Measurements from ENCODE around the gene IRF5. TPM values are rescaled to one million over a fixed set of nuclear protein-coding genes. Genes with fewer than 3 reads are reported as not detected.

The IRF5 gene
- total RNA-seq, 1 donor from 2014 or later = 0.36 TPM

- TF ChIP-seq, protein P1, sequence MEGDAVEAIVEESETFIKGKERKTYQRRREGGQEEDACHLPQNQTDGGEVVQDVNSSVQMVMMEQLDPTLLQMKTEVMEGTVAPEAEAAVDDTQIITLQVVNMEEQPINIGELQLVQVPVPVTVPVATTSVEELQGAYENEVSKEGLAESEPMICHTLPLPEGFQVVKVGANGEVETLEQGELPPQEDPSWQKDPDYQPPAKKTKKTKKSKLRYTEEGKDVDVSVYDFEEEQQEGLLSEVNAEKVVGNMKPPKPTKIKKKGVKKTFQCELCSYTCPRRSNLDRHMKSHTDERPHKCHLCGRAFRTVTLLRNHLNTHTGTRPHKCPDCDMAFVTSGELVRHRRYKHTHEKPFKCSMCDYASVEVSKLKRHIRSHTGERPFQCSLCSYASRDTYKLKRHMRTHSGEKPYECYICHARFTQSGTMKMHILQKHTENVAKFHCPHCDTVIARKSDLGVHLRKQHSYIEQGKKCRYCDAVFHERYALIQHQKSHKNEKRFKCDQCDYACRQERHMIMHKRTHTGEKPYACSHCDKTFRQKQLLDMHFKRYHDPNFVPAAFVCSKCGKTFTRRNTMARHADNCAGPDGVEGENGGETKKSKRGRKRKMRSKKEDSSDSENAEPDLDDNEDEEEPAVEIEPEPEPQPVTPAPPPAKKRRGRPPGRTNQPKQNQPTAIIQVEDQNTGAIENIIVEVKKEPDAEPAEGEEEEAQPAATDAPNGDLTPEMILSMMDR (IDR thresholded peaks at IDR 0.05; ENCODE audit: insufficient read depth, low read depth, low read length) = no peak
- TF ChIP-seq EZH2 (IDR thresholded peaks at IDR 0.05; ENCODE audit: insufficient read depth, low read length) = peak; percentile 78
- Histone ChIP-seq H3K79me2 (ENCODE audit: insufficient read depth, low read length) (no peaks in the 10 kb centered on the region), H3K4me3 (ENCODE audit: insufficient read depth, low read depth, low read length) (peak overlapping the region; percentile 53), H3K4me2 (ENCODE audit: low read length) (peak overlapping the region; percentile 83), H4K20me1 (ENCODE audit: insufficient read depth, low read length) (no peaks in the 10 kb centered on the region), H2AFZ (ENCODE audit: low read depth, low read length) (peak overlapping the region; percentile 61), H3K27me3 (ENCODE audit: insufficient read depth, low read length) (peaks cover 33% of the 10 kb centered on the region), H3K36me3 (ENCODE audit: insufficient read depth, low read length) (no peaks in the 10 kb centered on the region), H3K4me1 (ENCODE audit: insufficient read depth, low read length) (peaks cover 6% of the 10 kb centered on the region), H3K27ac (ENCODE audit: low read depth, low read length) (no peak overlapping the region), H3K9ac (ENCODE audit: low read length) (peak overlapping the region; percentile 47), H3K9me3 (ENCODE audit: insufficient read depth, low read depth, low read length) (no peaks in the 10 kb centered on the region)
- FAIRE-seq (no peak), DNase-seq (ENCODE audit: low read depth) (peak; percentile 25)
- Mint-ChIP-seq H3K27me3 (ENCODE audit: low read depth, unreplicated experiment) (peaks cover 66% of the 10 kb centered on the region), H3K27ac (ENCODE audit: unreplicated experiment) (no peak overlapping the region), H3K4me3 (ENCODE audit: unreplicated experiment) (peak overlapping the region; percentile 54), H3K4me1 (ENCODE audit: low read depth, unreplicated experiment) (peaks cover 9% of the 10 kb centered on the region), H3K9me3 (ENCODE audit: unreplicated experiment) (no peaks in the 10 kb centered on the region), H3K36me3 (ENCODE audit: low read depth, unreplicated experiment) (peaks cover 6% of the 10 kb centered on the region)
Measured at GRCh38 chr7:128909625-128910568, 27.8 kb upstream of the IRF5 start.

DNA sequence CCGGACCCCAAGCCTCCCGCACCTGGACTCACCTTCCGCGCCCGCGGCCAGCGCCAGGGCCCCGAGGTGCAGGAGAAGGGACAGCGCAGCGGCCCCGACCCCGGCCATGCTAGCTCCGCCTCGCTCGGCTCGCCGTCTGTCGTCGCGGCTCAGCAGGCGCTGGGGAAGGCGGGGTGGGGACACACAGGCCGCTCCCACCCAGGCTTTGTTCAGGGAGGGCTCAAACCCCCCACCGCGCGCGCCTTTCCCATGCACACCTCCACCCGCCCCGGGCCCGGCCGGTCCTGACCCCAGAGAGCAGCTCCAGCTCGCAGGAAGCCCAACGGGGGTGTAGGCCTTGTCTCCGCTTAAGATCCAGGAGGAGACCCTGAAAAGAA, 27.2 kb upstream of the IRF5 start, which contains the start of gene KCP:
Gene KCP (minus strand): TSS at position 141 of the 377 bp plus-strand sequence. CDS start 33 bp downstream, at position 108.
- no peak for FAIRE-seq
- H2AFZ ChIP-seq (ENCODE audit: low read depth, low read length) = peak within 1 kb of the TSS; percentile 61
- H3K4me1 Mint-ChIP-seq (ENCODE audit: low read depth, unreplicated experiment) = peaks cover 9% of the 10 kb centered on the region

More for the DNA sequence above, 27.2 kb upstream of the IRF5 start, which contains the start of gene KCP:
- H3K4me2 ChIP-seq (ENCODE audit: low read length) = peak within 1 kb of the TSS; percentile 83
- no peaks in the 10 kb centered on the region for H4K20me1 ChIP-seq (ENCODE audit: insufficient read depth, low read length)
- H3K9me3 Mint-ChIP-seq (ENCODE audit: unreplicated experiment) = no peaks in the 10 kb centered on the region
- H3K4me3 Mint-ChIP-seq (ENCODE audit: unreplicated experiment) = peak within 1 kb of the TSS; percentile 54
- H3K27me3 Mint-ChIP-seq (ENCODE audit: low read depth, unreplicated experiment) = peaks cover 63% of the 10 kb centered on the region
- no peak for TF ChIP-seq EZH2 (IDR thresholded peaks at IDR 0.05; ENCODE audit: insufficient read depth, low read length)
- TF ChIP-seq, protein P1 (IDR thresholded peaks at IDR 0.05; ENCODE audit: insufficient read depth, low read depth, low read length) = no peak
- peak within 1 kb of the TSS; percentile 47 for H3K9ac ChIP-seq (ENCODE audit: low read length)
- peaks cover 8% of the 10 kb centered on the region for H3K36me3 Mint-ChIP-seq (ENCODE audit: low read depth, unreplicated experiment)
- no peak within 1 kb of the TSS for H3K27ac ChIP-seq (ENCODE audit: low read depth, low read length)
- DNase-seq (ENCODE audit: low read depth) = no peak
- H3K4me1 ChIP-seq (ENCODE audit: insufficient read depth, low read length) = peaks cover 6% of the 10 kb centered on the region
- H3K9me3 ChIP-seq (ENCODE audit: insufficient read depth, low read depth, low read length) = no peaks in the 10 kb centered on the region
- H3K36me3 ChIP-seq (ENCODE audit: insufficient read depth, low read length) = no peaks in the 10 kb centered on the region
- no peak within 1 kb of the TSS for H3K27ac Mint-ChIP-seq (ENCODE audit: unreplicated experiment)
- peaks cover 37% of the 10 kb centered on the region for H3K27me3 ChIP-seq (ENCODE audit: insufficient read depth, low read length)
- H3K4me3 ChIP-seq (ENCODE audit: insufficient read depth, low read depth, low read length) = peak within 1 kb of the TSS; percentile 53
- no peaks in the 10 kb centered on the region for H3K79me2 ChIP-seq (ENCODE audit: insufficient read depth, low read length)
